Fibroblast of mammary gland (primary cell): ENCODE results near the gene TST.
"Not testable (repeated sequence)": the region's sequence is repeated elsewhere in the genome, so short reads cannot be mapped to it uniquely, and the experiment has no call there.

Experiments used
- DNase-seq: peaks from one replicate; pipeline ENCODE4 v3.0.0-alpha.2; 2010; ENCODE audit warnings: low read depth
- H3K4me3 ChIP-seq: 2 replicates; pipeline ENCODE4 v1.5.1; 2011; ENCODE audit warnings: low read depth, mild to moderate bottlenecking, low read length, moderate library complexity; ENCODE audit not compliant: control insufficient read depth
- CTCF ChIP-seq: conservative IDR thresholded peaks from 2 replicates; pipeline ENCODE4 v1.5.1; 2011; ENCODE audit warnings: low read depth, low read length, inconsistent platforms; ENCODE audit not compliant: control insufficient read depth, insufficient read depth

Gene TST

GRCh38 chr22:36998620-36999351 lies 20.5 kb downstream of the TST start:
- peak; percentile 12 for TF ChIP-seq CTCF
- H3K4me3 ChIP-seq = no peak overlapping the region
- DNase-seq = peak; percentile 51

- TF ChIP-seq CTCF = no peak
- H3K4me3 ChIP-seq = no peak overlapping the region
- DNase-seq = no peak
Observed at GRCh38 chr22:36997746-36998145, 21.5 kb downstream of the TST start.

DNA sequence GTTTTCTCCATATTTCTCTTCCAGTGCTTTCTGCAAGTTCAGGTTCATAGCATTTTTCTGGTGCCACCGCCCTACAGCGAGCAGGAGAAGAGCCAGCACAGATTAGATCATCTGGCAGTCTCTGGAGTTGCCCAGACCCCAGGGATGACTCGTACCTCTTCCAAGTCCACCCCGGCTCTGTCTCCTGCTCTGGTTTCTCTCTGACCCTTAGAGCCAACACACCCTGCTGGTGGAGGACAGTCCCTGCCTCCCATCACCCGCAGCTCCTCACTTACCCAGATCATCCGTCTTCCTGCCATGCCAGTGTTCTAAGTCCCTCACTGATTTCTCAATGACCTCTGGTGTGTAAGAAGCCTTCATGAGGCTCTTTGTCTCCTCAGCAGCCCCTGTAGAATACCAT lies 28.0 kb downstream of the TST start:
- H3K4me3 ChIP-seq = no peak overlapping the region
- TF ChIP-seq CTCF = no peak
- peak; percentile 9 for DNase-seq

DNA sequence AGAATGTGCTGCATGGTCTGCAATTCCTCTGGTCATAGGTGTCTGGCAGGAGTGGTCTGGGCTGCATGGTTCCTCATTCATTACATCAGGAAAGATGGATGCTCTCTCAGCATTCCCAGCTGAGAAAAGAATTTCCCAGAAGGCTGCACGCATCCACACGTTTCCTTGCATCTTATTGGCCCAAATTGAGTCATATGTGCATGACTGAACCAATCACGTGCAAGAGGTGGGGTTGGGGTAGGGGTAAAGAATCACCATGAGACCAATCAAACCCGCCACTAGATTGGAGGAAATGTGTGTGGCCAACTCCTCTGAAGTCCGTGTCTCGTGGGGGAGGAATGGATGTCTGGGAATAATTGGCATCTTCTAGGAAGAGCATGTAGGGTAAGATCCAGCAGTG lies 28.8 kb downstream of the TST start:
- no peak for TF ChIP-seq CTCF
- H3K4me3 ChIP-seq = no peak overlapping the region
- DNase-seq = no peak

GRCh38 chr22:36989012-36989411 lies 30.2 kb downstream of the TST start:
- DNase-seq, H3K4me3 ChIP-seq: not testable (repeated sequence)

DNA sequence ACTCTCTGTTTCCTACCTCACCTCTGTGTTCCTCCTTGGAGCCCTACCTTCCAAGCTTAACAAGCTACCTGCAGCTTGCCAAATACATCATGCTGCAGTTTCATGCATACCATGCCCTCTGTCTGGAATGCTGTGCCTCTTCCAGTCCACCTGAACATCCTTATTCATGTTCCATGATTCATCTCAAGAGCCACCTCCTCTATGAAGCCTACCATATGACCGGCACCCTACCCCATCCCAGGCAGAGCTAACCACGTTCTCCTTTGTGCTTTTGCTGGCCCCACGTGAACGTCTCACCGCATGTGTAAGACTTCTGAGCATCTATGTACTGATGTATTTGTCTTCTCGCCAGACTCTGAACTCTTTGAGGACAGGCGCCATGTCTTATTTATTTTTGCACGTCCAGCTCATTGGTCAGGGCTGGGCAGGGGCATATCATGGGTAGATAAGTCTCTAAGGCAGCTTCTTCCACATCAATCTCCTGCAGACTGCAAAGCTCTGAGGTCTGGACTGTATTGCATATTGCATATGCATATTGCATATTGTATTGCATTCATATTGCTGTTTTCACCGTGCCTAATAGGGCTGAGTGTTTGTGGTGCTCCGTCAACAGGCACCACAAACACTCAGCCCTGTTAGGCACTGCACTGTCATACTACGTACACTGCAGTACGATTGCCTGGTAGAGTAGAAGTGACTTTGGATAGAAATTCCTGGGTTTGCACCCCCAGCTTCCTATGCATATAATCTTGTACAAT lies 31.0 kb downstream of the TST start:
- no peak overlapping the region for H3K4me3 ChIP-seq
- TF ChIP-seq CTCF = no peak
- no peak for DNase-seq

- DNase-seq = peak; percentile 26
- H3K4me3 ChIP-seq = no peak overlapping the region
- peak; percentile 74 for TF ChIP-seq CTCF
Observed at GRCh38 chr22:36986242-36986821, 32.9 kb downstream of the TST start.
